HG02588 (cell line): ENCODE data around the gene LILRA6.
"Not testable (repeated sequence)": the region's sequence is repeated elsewhere in the genome, so short reads cannot be mapped to it uniquely, and the experiment has no call there.

Experiments
- ATAC-seq: cut with Tn5 transposase; IDR thresholded peaks from one replicate; pipeline ENCODE4 v1.9.1; 2021; ENCODE audit warnings: mild to moderate bottlenecking, moderate library complexity; ENCODE audit not compliant: unreplicated experiment

LILRA6 gene

DNA sequence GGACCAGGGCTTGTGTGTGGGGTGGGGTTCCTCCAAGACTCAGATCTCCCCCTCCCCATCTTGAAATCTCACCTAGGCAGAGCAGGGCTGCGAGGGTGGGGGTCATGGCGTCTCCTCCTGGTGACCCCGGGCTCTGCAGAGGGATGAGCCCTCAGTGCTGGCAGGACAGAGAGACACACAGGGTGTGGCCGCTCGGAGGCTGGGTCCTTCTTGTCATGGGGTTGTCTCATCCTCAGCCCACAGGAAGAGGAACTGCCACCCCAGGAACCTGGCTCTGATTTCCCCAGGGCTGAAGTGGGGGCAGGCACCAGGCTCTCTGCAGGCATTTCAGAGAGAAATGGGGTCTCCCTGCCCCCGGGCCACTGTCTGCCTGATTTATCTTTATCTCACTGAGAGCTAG is at the start of gene LILRA6:
Gene LILRA6, minus strand, starts transcription at position 145 of the 400 bp plus-strand sequence.
- ATAC-seq: not testable (repeated sequence)

DNA sequence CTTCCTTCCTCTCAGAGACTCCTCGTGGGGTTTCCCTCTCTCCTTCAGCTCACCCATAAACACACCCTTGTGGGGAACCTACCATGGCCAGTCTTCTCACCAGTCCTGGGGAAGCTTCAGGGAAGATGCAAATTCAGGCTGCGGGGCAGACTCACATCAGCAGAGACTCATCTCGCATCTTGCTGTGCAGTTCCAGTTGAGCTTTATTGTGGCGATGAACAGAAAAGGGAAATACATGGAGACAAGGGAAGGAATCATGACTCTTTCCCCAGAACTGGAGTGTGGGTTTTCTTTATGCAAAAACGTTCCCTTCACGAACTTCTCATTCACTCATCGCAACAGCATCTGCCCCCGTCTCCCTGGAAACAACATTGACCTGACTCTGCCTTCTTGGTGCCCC is 46.6 kb upstream of the LILRA6 start:
- not testable (repeated sequence) for ATAC-seq

DNA sequence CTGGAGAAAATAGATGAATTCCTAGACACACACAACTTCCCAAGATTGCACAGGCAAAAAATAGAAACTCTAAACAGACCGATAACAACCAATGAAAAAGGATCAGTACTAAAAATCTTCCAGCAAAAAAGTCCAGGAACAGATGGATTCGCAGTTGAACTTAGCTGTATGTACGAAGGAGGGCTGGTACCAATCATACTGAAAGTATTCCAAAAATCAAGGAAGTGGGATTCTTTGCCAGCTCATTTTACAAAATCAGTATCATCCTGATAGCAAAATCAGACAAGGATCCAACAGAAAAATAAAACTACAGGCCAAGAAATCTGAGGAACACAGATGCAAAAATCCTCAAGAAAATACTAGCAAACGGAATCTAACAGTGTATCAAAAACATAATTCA is 44.9 kb upstream of the LILRA6 start:
- ATAC-seq: no peak

DNA sequence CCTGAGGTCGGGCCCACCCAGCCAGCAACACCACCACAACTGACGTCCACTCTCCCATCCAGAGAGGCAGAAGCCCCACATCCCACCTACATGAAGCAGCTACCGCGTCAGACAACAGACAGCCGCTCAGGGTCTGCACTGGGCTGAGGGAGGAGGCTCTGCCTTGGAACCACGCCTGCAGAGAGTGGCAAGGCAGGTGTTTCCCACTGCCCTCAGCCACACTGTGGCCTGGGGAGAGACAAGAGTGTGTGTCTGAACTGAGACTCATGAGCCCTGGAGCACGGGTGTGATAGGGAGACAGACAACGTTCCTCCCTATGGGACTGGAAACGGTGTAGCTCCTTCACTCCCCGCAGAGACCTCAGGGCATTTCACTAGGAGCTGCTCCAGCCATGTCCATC is 43.7 kb upstream of the LILRA6 start:
- not testable (repeated sequence) for ATAC-seq

DNA sequence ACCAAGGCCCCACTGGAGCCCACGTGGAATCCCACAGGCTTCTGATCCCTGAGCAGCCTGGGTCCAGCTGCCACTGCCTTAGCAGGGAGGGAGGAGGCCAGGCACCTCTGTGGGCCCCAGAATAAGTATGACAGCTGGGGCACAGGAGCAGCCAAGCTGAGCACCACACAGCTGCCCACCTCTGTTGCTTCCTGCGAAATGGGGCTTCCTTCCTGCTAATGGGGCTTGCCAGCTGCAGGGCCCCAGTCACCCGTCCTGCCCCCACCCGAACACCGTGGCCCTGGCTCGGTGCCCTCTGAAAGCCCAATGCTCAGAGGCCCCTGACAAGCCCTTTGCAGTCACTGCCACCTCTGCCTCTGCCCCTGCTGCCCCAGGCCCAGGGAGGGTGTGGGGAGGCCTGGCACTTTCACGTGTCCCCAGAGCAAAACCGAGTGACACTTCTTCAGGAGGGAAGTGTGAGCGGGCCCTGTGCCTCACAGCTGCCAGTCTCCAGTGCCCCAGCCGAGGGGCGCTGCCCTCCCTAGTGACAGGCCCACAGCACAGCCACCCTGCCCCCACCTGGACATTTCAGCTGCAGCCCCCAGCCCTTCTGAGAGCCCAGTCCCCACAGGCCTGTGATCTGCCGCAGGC is 43.0 kb upstream of the LILRA6 start:
- not testable (repeated sequence) for ATAC-seq

DNA sequence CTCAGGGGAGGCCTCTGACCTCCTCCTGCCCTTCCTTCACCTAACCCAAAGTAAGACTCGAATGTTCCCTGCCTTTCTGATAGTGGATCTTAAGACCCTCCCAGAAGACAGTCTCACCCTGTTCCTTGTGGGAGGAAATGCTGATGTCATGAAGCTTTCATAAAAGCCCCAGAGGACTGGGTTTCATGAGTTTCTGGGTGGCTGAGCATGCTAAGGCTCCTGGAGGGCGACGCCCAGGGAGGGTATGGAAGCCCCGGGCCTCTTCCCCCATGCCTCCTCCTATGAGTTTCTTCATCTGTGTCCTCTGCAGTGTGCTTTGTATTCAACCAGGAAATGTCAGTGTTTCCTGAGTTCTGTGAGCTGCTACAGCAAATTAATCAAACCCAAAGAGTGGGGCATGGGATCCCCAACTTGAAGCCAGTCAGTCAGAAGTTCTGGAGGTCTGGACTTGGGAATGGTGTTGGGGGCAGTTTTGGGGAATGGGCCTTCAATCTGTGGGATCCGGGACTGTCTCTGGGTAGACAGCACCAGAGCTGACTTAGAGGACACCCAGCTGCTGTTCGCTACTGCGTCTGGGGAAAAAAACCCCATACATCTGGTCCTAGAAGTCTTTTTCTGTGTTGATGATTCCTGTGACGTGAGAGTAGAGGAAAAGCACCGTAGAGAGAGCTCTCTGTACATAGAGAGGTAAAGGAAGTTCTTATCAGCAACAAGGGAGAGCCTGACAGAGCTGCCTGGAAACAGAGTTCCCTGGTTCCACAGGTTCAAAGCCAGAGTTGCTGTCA is 40.3 kb upstream of the LILRA6 start:
- ATAC-seq: no peak

DNA sequence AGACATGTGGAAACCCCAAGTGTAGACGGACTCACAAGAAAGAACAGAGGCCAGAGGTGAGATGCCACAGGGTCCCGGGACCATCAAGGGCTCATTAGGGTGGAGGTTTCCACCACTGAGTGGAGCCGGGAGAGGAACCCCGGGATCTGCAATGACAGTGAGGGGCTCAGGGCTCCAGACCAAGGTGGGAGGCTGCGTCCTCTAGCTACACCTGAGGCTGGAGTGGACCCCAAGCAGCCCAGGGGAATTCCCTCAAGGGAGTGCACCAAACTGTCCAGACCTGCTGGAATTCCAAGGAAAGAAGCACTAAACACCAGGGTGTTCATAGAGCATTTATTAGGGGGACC is 39.1 kb upstream of the LILRA6 start:
- ATAC-seq: not testable (repeated sequence)

DNA sequence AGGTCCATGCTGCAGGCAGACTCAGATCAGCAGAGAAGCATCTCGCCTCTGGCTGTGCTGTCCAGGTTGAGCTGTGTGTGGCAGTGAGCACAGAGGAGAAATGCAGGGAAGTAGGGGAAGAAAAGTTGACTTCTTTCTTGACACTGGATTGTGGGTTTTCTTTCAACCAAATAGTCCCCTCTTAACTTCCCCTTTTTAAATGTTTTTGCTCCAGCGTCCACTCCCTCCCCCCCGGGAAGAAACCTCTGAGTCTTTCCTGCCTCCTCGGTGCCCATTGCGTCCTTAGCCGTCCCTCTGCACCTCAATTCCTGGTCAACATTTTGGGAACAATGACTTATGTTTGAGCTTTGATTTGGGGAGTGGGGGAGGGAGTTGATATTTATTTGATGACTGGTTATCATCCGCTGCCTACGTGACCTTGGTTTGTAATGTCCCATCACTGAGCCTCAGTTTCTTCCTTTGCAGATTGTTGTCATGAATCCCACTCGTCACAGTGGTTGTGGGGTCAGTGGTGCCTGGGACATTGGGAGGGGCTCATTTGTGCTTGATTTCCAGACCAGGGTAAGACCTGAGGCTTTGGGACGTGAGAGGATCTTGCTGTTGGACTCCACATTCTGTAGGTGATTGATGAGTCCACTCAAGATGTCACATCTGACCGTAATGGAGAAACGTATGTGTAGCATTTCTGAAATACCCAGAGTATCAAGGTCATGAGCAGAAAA is 38.6 kb upstream of the LILRA6 start, which contains the start of gene LILRB2:
Gene LILRB2, minus strand, starts transcription at position 104 of the 722 bp plus-strand sequence. CDS start 614 bp downstream, outside the sequence.
- no peak for ATAC-seq

DNA sequence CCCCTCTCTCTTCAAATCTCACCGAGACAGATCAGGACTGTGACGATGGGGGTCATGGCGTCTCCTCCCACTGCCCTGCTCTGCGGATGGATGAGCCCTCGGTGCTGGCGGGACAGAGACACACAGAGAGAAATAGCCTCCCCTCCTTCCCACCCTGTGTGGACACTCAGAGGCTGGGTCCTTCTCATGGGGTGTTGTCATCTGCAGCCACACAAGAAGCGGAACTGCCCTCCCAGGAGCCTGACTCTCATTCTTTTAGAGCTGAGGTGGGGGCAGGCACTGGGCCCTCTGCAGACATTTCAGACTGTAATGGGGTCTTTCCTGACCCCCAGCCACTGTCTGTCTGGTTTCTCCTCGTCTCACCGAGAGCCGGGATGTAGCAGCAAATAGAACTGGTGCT is 37.9 kb upstream of the LILRA6 start:
- not testable (repeated sequence) for ATAC-seq

DNA sequence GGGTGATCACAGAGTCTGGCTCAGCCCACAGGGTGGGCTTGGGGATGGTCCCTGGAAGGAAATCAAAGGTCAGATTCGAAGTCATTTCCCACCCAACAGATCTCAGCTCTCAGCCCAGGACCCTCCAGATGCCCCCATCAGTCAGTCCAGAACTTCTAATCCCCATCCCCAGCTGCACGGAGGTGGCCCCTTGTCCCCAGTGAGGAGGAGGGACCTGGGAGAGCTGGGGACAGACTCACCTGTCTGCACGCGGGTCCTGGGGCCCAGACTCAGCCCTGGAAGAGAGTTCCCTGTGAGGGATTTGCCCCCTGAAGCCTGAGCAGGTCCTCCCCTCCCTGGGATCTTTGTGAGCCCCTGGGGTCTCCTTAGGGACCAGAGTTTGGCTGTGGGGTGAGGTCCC is 37.4 kb upstream of the LILRA6 start:
- ATAC-seq: not testable (repeated sequence)

DNA sequence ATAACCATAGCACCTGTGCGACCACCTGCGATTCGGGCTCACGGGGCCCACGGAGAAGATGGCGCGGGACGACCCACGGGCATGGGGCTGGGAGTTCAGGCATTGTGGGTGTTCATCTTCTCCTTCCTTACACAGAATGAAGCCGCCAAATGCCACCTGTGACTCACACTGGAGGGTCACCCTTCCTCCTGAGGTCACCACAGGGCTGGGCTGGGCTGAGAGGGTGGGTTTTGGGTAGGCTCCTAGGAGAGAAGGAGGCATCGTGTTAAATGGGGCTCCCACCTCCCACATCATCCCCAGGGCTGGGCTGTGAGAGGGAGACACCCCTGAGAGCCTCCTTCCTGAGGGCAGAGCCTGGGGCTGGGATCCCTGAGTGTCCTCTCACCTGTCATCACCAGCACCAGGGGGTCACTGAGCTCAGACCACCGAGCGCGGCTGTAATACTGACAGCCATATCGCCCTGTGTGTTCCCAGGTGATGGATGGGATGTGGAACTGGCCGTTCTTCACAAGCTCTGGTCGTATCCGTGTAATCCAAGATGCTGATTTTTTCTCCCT is 36.9 kb upstream of the LILRA6 start:
- ATAC-seq: no peak

DNA sequence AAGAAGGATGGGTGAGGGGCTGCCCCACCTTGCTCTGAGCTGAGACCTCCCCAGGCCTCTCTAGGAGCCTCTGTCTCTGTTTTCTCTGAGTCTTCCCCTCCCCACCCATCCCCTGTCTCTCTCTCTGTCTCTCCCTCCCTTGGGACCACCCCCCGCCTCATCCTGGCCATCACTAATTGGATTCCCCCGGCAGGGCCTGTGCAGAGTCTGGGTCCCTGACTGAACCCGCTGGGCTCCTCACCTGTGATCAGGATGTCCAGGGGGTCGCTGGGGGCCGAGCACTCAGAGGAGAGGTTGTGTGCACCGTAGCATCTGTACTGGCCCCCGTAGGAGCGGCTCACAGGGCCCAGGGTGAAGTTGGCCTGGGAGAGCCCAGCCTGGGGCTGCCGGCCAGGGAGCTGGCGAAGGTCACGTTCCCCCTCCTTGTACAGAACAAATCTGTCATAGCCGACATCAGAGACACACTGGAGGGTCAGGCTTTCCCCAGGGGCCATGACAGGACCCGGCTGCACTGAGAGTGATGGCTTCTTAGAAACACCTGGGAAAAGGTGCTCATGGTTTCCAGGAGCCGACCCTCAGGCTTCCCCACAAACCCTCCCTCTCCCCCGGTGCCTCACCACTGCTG is 36.1 kb upstream of the LILRA6 start:
- ATAC-seq: not testable (repeated sequence)

DNA sequence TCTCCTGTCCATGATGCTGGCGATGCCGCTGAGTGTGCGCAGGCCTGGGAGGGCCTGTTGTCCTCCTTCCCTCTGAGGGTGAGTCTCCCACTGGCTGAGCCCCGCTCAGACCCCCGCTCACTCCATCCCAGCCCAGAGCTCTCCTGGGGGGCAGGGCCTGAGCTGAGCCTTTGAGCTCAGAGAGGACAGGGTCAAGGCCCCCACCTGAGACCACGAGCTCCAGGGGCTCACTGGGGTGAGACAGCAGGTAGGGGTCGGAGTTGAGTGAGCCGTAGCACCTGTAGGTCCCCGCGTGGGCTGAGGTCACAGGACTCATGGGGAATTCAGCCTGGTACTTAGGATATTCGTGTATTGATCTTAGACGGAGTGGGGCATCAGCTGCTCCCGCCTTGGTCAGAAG is 35.5 kb upstream of the LILRA6 start:
- not testable (repeated sequence) for ATAC-seq

DNA sequence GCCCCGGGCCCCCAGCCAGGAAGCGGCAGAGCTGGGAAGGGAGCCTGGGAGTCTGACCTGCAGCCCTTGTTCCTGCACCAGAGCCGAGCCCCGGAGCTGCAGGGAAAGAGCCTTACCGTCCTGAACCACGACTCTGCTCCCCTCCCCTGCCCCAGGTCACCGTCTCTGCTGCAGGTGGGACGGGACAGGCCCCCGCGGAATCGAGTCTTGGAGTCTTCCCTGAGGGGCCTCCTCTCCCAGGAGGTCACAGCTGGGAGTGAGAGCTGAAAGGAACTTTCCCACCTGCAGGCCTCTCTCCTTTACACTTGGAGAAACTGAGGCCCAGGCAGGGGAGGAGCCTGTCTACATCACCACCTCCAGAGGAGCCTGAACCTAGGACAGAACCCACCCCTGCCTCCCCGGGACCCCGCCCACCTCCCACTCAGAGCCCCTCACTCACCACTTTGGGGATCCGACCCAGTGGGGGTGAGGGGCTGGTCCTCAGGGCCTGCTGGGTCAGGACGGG is 34.6 kb upstream of the LILRA6 start:
- not testable (repeated sequence) for ATAC-seq

DNA sequence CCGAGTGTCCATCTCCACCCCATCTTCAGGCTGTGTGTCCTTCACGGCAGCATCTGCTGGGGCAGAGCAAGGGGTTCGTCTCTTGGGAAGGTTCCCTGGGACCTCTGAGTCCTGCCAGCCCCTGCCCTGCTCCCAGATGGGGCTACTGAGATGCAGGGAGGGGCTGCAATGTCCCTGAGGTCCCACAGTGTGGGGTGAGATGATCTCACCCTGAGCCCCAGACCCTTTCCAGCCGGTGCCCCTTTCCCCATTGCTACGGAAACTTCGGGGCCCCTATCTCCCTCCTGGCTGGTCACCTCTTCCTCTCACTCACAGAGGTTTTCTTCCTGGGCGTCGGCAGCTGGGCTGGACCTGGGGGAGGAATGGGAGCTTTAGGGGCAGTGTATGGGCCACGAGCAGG is 33.4 kb upstream of the LILRA6 start:
- ATAC-seq: no peak

DNA sequence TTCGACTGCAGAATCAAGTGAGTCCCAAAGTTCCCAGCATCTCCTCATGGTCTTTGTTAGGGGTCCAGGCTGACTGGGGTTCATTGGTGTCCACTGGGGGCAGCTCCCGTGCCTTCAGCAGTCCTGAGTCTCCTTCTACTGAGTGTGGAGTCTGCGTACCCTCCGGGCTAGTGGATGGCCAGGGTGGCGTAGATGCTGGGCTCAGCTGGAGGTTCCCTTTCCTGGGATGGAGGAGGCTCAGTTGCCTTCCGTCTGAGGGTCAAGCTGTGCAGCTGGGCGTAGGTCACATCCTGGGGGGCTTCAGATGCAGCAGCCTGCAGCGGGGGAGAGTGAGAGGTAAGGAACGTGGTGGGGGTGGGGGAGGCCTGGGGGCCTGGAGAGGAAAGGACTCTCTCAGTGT is 31.9 kb upstream of the LILRA6 start:
- not testable (repeated sequence) for ATAC-seq

DNA sequence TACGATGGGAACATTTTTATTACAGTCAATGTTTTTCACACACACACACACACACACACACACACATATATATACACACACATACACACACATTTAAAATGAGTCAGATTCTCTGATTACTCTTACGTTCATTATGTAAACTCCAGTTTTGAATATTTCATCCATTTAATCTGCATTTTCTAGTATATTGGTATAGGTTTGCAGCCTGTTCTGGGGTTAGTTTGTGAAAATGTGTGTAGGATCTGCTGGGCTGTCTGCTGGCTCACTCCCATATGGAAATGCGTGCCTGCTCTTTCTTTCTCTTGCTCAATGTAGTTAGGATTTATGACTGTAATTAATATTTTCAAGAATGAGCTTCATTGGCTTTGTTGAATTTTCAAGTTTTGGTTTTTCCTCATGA is 31.2 kb upstream of the LILRA6 start:
- ATAC-seq: no peak

DNA sequence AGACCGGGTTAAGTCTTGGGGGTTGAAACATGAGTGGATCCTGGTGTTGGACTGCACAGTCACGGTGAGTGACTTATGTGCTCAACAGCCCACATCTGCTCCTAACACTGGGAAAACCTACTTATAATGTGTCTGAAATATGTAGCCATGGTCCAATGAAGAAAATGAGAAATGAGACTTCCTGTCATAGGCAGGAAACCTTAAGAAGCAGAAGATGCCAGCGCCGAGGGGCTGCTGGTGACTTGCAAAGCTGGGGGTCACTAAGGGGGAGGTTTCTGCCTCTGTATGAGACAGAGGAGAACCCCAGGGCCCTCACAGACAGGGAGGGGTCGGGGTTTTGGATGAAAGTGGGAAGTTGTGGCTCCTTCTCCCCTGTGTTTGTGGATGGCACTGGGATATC is 29.6 kb upstream of the LILRA6 start:
- ATAC-seq: not testable (repeated sequence)

DNA sequence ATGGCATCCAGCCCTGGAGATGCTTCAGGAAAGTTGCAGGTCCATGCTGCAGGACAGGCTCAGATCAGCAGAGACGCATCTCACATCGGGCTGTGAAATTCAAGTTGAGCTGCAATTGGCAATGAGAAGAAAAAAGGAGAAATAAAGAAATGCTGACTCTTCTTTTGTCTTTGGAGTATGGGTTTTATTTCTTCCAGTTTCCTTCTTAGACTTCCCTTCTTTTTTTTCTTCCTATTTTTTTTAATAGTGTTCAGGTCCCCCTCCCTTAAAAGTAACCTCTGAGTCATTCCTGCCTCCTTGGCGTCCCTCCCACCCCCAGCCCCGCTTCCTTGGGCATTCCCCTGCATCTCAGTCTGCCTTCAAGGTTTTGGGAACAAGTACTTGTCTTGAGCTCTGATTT is 29.0 kb upstream of the LILRA6 start:
- not testable (repeated sequence) for ATAC-seq

DNA sequence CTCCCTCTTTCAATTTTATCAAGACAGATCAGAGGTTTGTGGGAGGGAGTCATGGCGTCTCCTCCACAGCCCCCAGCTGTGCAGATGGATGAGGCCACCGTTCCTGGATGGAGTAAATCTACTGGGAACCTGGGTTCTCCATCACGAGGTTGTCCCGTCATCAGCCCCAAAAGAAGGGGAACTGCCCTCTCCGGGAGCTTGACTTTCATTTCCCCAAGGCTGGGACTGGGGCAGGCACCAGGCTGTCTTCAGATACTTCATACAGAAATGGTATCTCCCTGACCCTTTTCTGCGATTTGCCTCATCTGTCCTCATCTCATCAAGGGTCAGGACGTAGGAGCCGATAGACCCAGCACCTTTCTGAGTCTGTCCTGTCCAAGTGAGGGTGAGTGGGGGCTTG is 28.5 kb upstream of the LILRA6 start:
- no peak for ATAC-seq

DNA sequence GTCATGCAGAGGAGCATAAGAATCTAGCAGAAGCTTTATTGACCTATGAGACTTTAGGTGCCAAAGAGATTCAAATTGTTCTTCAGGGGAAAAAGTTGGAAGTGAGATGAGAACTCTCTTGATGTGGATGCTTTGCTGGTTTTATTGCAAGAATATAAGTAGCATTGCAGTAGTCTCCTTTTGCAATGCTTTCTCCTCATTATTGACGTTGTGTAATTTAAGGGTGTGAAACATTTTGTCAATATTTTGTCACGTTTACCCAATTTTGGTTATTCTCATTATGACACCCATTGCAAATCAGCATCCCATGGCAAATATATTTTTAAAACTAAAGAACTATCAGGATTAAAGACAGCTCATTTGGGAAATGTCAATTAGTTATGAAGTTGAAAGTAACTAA is 26.3 kb upstream of the LILRA6 start:
- no peak for ATAC-seq
